ENCODE measurements around the gene ATXN1.

Gene ATXN1

GRCh38 chr6:16503970-16504415 is 257.3 kb downstream of the ATXN1 start:
- H3K79me2 ChIP-seq (ENCODE audit: insufficient read depth, low read length), result no peaks in the 10 kb centered on the region
- TF ChIP-seq CTCF (IDR thresholded peaks at IDR 0.05; ENCODE audit: insufficient read depth, low read length, poor library complexity, severe bottlenecking) (no peak), EZH2phosphoT487 (conservative IDR thresholded peaks at IDR 0.05; ENCODE audit: low read length) (no peak)
- H4K20me1 ChIP-seq (ENCODE audit: low read depth, low read length), result no peaks in the 10 kb centered on the region
- H3K27ac ChIP-seq (ENCODE audit: low read depth, low read length), result no peak overlapping the region
- no peaks in the 10 kb centered on the region for H3K9me3 ChIP-seq (ENCODE audit: insufficient read depth, low read length)
- no peak overlapping the region for H2AFZ ChIP-seq (ENCODE audit: low read depth, low read length, severe bottlenecking)
- no peaks in the 10 kb centered on the region for H3F3A ChIP-seq (ENCODE audit: insufficient read depth)
- no peaks in the 10 kb centered on the region for H3K27me3 ChIP-seq (ENCODE audit: low read length)
- H3K4me2 ChIP-seq (ENCODE audit: low read depth, low read length, poor library complexity, severe bottlenecking), result peak overlapping the region; percentile 2
- no peaks in the 10 kb centered on the region for H3K9me2 ChIP-seq (replicated peaks; ENCODE audit: insufficient read depth, low read length)
- no peaks in the 10 kb centered on the region for H3K36me3 ChIP-seq (ENCODE audit: low read length)
- no peak overlapping the region for H3K9ac ChIP-seq (ENCODE audit: low read length)
- no peak overlapping the region for H3K4me3 ChIP-seq (ENCODE audit: insufficient read depth, low read length, poor library complexity, severe bottlenecking)

DNA sequence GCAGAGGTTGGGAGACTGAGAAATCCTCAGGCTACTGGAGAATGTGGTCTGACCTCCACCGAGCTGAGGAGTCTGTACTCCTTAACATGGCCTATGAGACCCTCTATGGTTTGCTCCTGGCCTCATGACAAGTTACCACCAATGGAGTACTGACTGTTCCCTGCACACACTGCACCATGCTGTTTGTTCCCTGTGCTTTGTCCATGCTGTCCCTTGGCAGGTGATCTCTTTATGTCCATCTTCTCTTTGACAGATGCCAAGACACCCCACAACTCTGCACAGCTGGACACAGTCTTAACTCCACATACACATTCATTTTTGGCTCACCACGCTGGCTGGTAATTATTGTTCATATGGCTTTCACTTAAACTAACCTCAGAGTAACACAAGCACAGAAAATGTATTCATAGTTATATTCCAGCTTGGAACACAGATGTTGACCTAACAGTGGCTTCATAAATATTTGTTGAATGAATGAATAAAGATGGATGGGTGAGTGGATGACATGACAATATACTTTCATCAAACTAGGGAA is 258.0 kb downstream of the ATXN1 start:
- Histone ChIP-seq H3K27me3 (ENCODE audit: low read length) (no peaks in the 10 kb centered on the region), H3K9ac (ENCODE audit: low read length) (no peak overlapping the region), H4K20me1 (ENCODE audit: low read depth, low read length) (no peaks in the 10 kb centered on the region), H2AFZ (ENCODE audit: low read depth, low read length, severe bottlenecking) (no peak overlapping the region), H3F3A (ENCODE audit: insufficient read depth) (no peaks in the 10 kb centered on the region), H3K36me3 (ENCODE audit: low read length) (no peaks in the 10 kb centered on the region), H3K4me2 (ENCODE audit: low read depth, low read length, poor library complexity, severe bottlenecking) (no peak overlapping the region), H3K79me2 (ENCODE audit: insufficient read depth, low read length) (no peaks in the 10 kb centered on the region), H3K9me3 (ENCODE audit: insufficient read depth, low read length) (no peaks in the 10 kb centered on the region), H3K4me3 (ENCODE audit: insufficient read depth, low read length, poor library complexity, severe bottlenecking) (no peak overlapping the region), H3K27ac (ENCODE audit: low read depth, low read length) (no peak overlapping the region), H3K9me2 (replicated peaks; ENCODE audit: insufficient read depth, low read length) (no peaks in the 10 kb centered on the region)
- TF ChIP-seq CTCF (IDR thresholded peaks at IDR 0.05; ENCODE audit: insufficient read depth, low read length, poor library complexity, severe bottlenecking) (no peak), EZH2phosphoT487 (conservative IDR thresholded peaks at IDR 0.05; ENCODE audit: low read length) (no peak)

GRCh38 chr6:16498957-16499356 is 262.3 kb downstream of the ATXN1 start:
- no peak overlapping the region for H3K4me2 ChIP-seq (ENCODE audit: low read depth, low read length, poor library complexity, severe bottlenecking)
- H3F3A ChIP-seq (ENCODE audit: insufficient read depth), result no peaks in the 10 kb centered on the region
- no peaks in the 10 kb centered on the region for H3K79me2 ChIP-seq (ENCODE audit: insufficient read depth, low read length)
- H3K9ac ChIP-seq (ENCODE audit: low read length), result no peak overlapping the region
- H3K27me3 ChIP-seq (ENCODE audit: low read length), result no peaks in the 10 kb centered on the region
- H3K9me2 ChIP-seq (replicated peaks; ENCODE audit: insufficient read depth, low read length), result no peaks in the 10 kb centered on the region
- H3K27ac ChIP-seq (ENCODE audit: low read depth, low read length), result no peak overlapping the region
- no peaks in the 10 kb centered on the region for H4K20me1 ChIP-seq (ENCODE audit: low read depth, low read length)
- H3K4me3 ChIP-seq (ENCODE audit: insufficient read depth, low read length, poor library complexity, severe bottlenecking), result no peak overlapping the region
- H2AFZ ChIP-seq (ENCODE audit: low read depth, low read length, severe bottlenecking), result no peak overlapping the region
- TF ChIP-seq EZH2phosphoT487 (conservative IDR thresholded peaks at IDR 0.05; ENCODE audit: low read length) (no peak), CTCF (IDR thresholded peaks at IDR 0.05; ENCODE audit: insufficient read depth, low read length, poor library complexity, severe bottlenecking) (no peak)
- no peaks in the 10 kb centered on the region for H3K36me3 ChIP-seq (ENCODE audit: low read length)
- H3K9me3 ChIP-seq (ENCODE audit: insufficient read depth, low read length), result no peaks in the 10 kb centered on the region
